Spleen (tissue), 13 donors: Measurements from ENCODE around the gene HEXB. TPM values are rescaled to one million over a fixed set of nuclear protein-coding genes. Genes with fewer than 3 reads are reported as not detected.

ENCODE experiments used
- DNase-seq: peaks from one replicate; pipeline ENCODE4 v3.0.0-alpha.2; 2020
- H3K27ac ChIP-seq, 8 donors: fragments of 200-600 bp; sonication (generic) in 7 of 8; 1 replicate in 4 of 8; 2 replicates in 4 of 8; pipeline versions ENCODE4 v1.5.0 to v1.8.0; 2016 to 2021; ENCODE audit warnings: inconsistent platforms in 4 of 8, mild to moderate bottlenecking in 4 of 8, moderate library complexity in 1 of 8
- H3K27me3 ChIP-seq, 7 donors: fragments of 200-600 bp; sonication (generic) in 6 of 7; replicated peaks in 1 of 7; 1 replicate in 4 of 7; 2 replicates in 3 of 7; pipeline versions ENCODE4 v1.5.0 to v1.8.0; 2016 to 2021; ENCODE audit warnings: inconsistent platforms in 3 of 7, mild to moderate bottlenecking in 1 of 7
- H3K36me3 ChIP-seq, 6 donors: fragments of 200-600 bp; sonication (generic) in 5 of 6; 1 replicate in 4 of 6; 2 replicates in 2 of 6; pipeline versions ENCODE4 v1.5.0 to v1.8.0; 2016 to 2021; ENCODE audit warnings: inconsistent platforms in 2 of 6
- H3K4me1 ChIP-seq, 6 donors: fragments of 200-600 bp; sonication (generic) in 5 of 6; 1 replicate in 3 of 6; 2 replicates in 3 of 6; pipeline versions ENCODE4 v1.5.0 to v1.8.0; 2016 to 2021; ENCODE audit warnings: inconsistent platforms in 3 of 6
- H3K4me3 ChIP-seq, 8 donors: fragments of 200-600 bp; sonication (generic) in 7 of 8; 1 replicate in 4 of 8; 2 replicates in 4 of 8; pipeline versions ENCODE4 v1.5.0 to v1.8.0; 2016 to 2021; ENCODE audit warnings: inconsistent platforms in 4 of 8, mild to moderate bottlenecking in 4 of 8, moderate library complexity in 2 of 8
- H3K9me3 ChIP-seq, 8 donors: fragments of 200-600 bp; sonication (generic) in 7 of 8; 1 replicate in 4 of 8; 2 replicates in 4 of 8; pipeline versions ENCODE4 v1.5.0 to v1.8.0; 2016 to 2021; ENCODE audit warnings: inconsistent platforms in 4 of 8
- POLR2A ChIP-seq, 3 donors: fragments of 450-650 bp; IDR thresholded peaks; one replicate each; pipeline ENCODE4 v1.5.1; 2017; ENCODE audit warnings: antibody characterized with exemption in 3 of 3, mild to moderate bottlenecking in 1 of 3
- POLR2AphosphoS5 ChIP-seq, 3 donors: sonication (generic); formaldehyde crosslinking; IDR thresholded peaks; one replicate each; pipeline ENCODE4 v1.5.1; 2017; ENCODE audit warnings: antibody characterized with exemption in 3 of 3
- WGBS, 5 donors: extraction: QIAGEN DNeasy Blood & Tissue Kit in 3 of 5; methylation state at CpG; one replicate each; pipeline versions ENCODE4 v1.1.5 to v1.1.7; 2013 to 2018; 5-methylcytosine and 5-hydroxymethylcytosine counted together
- intact Hi-C: fragments of 100-400 bp; cut with DNase I; formaldehyde crosslinking; loops from one replicate; pipeline ENCODE4 v1.15.0; 2023; ENCODE audit warnings: low total_unique reads
- long read RNA-seq, 2 donors: transcript quantifications; one replicate each; lab custom pipeline, GENCODE V29; 2026
- polyA plus RNA-seq, 3 donors: library from polyadenylated mRNA; stranded (reverse); fragments of 200-250 nt; gene quantifications; one replicate each; pipeline ENCODE4 v1.2.1, GENCODE V29; 2013
- total RNA-seq, 7 donors: library from RNA; depleted of rRNA in 3 of 7; stranded (reverse); fragments of >200 nt in 3 of 7; fragmentation: NEBNext Ultra II Directional in 4 of 7; extraction: Animal tissue kit (Norgen Biotek cat#: 25700) in 4 of 7; gene quantifications; one replicate each; pipeline versions ENCODE4 v1.1.0 to v1.2.1, GENCODE V29; 2016 to 2021
- TF ChIP-seq, protein P1 (sequence below), 11 experiments: fragments of 200-600 bp in 7 of 11; fragments of 450-650 bp in 4 of 11; sonication (generic) in 4 of 11; IDR thresholded peaks in 8 of 11; conservative IDR thresholded peaks in 3 of 11; 1 replicate in 7 of 11; 2 replicates in 4 of 11; pipeline versions ENCODE4 v1.4.0 to v1.8.0; 2016 to 2021; ENCODE audit warnings: antibody characterized with exemption in 11 of 11, inconsistent platforms in 4 of 11, mild to moderate bottlenecking in 1 of 11
- donor health status: healthy with polysubstance abuse.
- donor health status: DM: no; HTN: no; CAD: no; lungs with moderate emphysema.
- donor health status: DM: no; HTN: no; CAD: no.
- donor health status: Bipolar disorder and iron deficiency.
- donor health status: healthy.
- donor health status: DM: no; HTN: no; CAD: no.
- donor health status: DM: yes; HTN: yes; CAD: no.

HEXB gene
- total RNA-seq: 100 to 1,000 TPM in 3 of 7 donors, 10 to 100 TPM in 4; 69.1 to 119 (median 94.3) TPM
- 10 to 100 TPM; 61.9 to 77.4 (median 70.8) TPM for polyA plus RNA-seq
- long read RNA-seq, donor 1, transcript HEXB-201 (14 exons, 1,901 nt): major isoform, 16 of 22 reads
- long read RNA-seq, donor 1, partial matches to known transcripts: 0 of 22 reads
- long read RNA-seq, donor 1, other reads (novel, unspliced or antisense): 0 of 22 reads
- long read RNA-seq, donor 2, transcript HEXB-201 (14 exons, 1,901 nt): major isoform, 12 of 22 reads
- long read RNA-seq, donor 2, partial matches to known transcripts: 7 of 22 reads
- long read RNA-seq, donor 2, other reads (novel, unspliced or antisense): 0 of 22 reads

- Histone ChIP-seq H3K4me1 (peaks cover 4 to 34% (median 26%) of the 10 kb centered on the region in 6 donors), H3K27ac (peak within 1 kb of the TSS; percentile 81 to 95 (median 87)), H3K27me3 (no peaks in the 10 kb centered on the region), H3K9me3 (no peaks in the 10 kb centered on the region), H3K4me3 (peak within 1 kb of the TSS; percentile 67 to 93 (median 83)), H3K36me3 (peaks cover 0 to 16% (median 7%) of the 10 kb centered on the region in 6 donors)
- WGBS, 5 donors: 4 to 32% (median 5%) methylated on average over 9 to 78 of the region's 78 CpGs
- TF ChIP-seq, protein P1, sequence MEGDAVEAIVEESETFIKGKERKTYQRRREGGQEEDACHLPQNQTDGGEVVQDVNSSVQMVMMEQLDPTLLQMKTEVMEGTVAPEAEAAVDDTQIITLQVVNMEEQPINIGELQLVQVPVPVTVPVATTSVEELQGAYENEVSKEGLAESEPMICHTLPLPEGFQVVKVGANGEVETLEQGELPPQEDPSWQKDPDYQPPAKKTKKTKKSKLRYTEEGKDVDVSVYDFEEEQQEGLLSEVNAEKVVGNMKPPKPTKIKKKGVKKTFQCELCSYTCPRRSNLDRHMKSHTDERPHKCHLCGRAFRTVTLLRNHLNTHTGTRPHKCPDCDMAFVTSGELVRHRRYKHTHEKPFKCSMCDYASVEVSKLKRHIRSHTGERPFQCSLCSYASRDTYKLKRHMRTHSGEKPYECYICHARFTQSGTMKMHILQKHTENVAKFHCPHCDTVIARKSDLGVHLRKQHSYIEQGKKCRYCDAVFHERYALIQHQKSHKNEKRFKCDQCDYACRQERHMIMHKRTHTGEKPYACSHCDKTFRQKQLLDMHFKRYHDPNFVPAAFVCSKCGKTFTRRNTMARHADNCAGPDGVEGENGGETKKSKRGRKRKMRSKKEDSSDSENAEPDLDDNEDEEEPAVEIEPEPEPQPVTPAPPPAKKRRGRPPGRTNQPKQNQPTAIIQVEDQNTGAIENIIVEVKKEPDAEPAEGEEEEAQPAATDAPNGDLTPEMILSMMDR (IDR thresholded peaks at IDR 0.05 in 8 of 11, conservative IDR thresholded peaks at IDR 0.05 in 3 of 11): peak in 5 of 11 experiments; percentile 13 to 21 (median 19)
- TF ChIP-seq POLR2A (IDR thresholded peaks at IDR 0.05) (peak in 2 of 3 donors; percentile 14 to 73), POLR2AphosphoS5 (IDR thresholded peaks at IDR 0.05) (peak; percentile 91 to 96 (median 95))
- peak; percentile 98 for DNase-seq
- intact Hi-C loops: no loop called here
Measured at GRCh38 chr5:74684900-74685851, at the start of gene HEXB. Gene HEXB (plus strand): TSS chr5:74685233. CDS start chr5:74685261, 28 bp downstream.

DNA sequence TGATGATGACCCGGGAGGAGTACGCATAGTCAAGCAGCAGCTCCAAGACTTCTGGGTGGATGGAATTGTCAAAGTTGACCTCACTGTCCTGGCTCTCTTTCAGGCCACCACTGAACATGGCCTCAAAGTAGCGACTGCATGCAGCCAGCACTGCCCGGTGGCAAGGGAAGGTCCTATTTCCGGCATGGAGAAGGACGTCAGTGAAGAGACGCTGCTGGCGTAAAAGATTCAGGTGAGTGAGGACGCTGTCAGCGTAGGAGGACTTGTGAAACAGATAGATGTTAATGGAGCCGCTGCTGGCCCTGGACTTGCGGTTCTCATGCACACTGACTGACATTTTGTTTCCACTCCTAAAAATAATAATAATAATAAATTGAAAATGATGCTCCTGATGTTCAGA, 48.9 kb upstream of the HEXB start:
- Histone ChIP-seq H3K9me3 (no peaks in the 10 kb centered on the region), H3K4me3 (no peak overlapping the region), H3K36me3 (peaks cover 0 to 43% (median 8%) of the 10 kb centered on the region in 6 donors), H3K27ac (no peak overlapping the region), H3K4me1 (peaks cover 24 to 84% (median 60%) of the 10 kb centered on the region in 6 donors), H3K27me3 (peaks cover 0 to 15% (median 0%) of the 10 kb centered on the region in 7 donors)
- no peak for DNase-seq
- intact Hi-C loops: loop anchor here (10.0 kb wide), 1 partner anchor 61 kb away; no protein-coding TSS in a partner anchor
- TF ChIP-seq POLR2AphosphoS5 (IDR thresholded peaks at IDR 0.05): no peak
- 89 to 96% (median 92%) methylated on average over 12 of the region's 12 CpGs for WGBS, 5 donors

DNA sequence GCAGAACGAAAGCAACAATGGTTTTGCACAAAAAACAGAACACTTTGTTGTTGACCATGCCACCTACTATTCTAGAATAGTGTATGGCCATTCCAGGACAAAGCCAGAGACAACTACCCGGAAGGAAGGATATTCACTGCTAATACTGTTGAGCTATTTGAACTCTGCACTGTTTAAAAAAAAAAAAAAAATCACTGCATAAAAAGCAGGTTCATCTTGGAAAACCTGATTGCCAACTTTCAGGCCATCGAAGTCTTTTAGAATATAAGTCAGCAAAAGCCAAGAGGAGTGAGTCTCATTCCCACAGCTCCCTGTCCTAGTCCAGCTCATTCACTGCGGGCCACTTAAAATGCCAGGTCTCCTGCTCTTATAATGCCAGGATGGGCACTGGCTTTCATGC, 48.5 kb upstream of the HEXB start:
- Histone ChIP-seq H3K27ac (no peak overlapping the region), H3K4me3 (no peak overlapping the region), H3K36me3 (peaks cover 0 to 43% (median 8%) of the 10 kb centered on the region in 6 donors), H3K9me3 (no peaks in the 10 kb centered on the region), H3K4me1 (peaks cover 25 to 84% (median 60%) of the 10 kb centered on the region in 6 donors), H3K27me3 (peaks cover 0 to 19% (median 0%) of the 10 kb centered on the region in 7 donors)
- 82 to 93% (median 92%) methylated on average over 4 of the region's 4 CpGs for WGBS, 5 donors
- TF ChIP-seq POLR2A (IDR thresholded peaks at IDR 0.05) (no peak), POLR2AphosphoS5 (IDR thresholded peaks at IDR 0.05) (no peak)
- TF ChIP-seq, protein P1 (IDR thresholded peaks at IDR 0.05 in 8 of 11, conservative IDR thresholded peaks at IDR 0.05 in 3 of 11): no peak
- intact Hi-C loops: loop anchor here (10.0 kb wide), 1 partner anchor 62 kb away; no protein-coding TSS in a partner anchor
- no peak for DNase-seq

DNA sequence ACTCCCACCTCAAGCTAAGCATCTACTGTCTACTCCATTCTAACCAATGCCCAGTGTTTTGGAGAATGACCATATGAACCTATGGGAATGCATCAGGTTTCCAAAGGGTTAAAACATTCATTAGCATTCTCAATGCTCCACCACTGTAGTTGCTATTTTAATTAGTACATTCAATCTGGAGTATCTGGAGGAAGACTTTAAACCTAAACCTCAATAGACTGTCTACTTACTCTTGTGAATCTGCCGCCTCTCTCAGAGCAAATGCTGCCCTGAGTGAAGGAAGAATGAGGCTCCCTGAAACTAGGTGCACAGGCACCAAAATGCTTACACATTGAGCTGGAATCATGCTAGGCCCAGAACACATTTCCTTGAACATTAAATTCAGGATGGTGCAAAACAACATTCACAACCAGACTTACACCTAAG, 46.5 kb upstream of the HEXB start:
- WGBS, 5 donors: 62 to 74% (median 71%) methylated on average over 1 of the region's 1 CpG
- Histone ChIP-seq H3K27me3 (peaks cover 0 to 19% (median 0%) of the 10 kb centered on the region in 7 donors), H3K9me3 (no peaks in the 10 kb centered on the region), H3K27ac (peak overlapping the region in 6 of 8 donors; percentile 58 to 98 (median 92)), H3K4me3 (peak overlapping the region in 7 of 8 donors; percentile 76 to 87 (median 78)), H3K36me3 (peaks cover 0 to 28% (median 5%) of the 10 kb centered on the region in 6 donors), H3K4me1 (peaks cover 16 to 84% (median 61%) of the 10 kb centered on the region in 6 donors)
- TF ChIP-seq POLR2A (IDR thresholded peaks at IDR 0.05): no peak
- TF ChIP-seq POLR2AphosphoS5 (IDR thresholded peaks at IDR 0.05): no peak
- TF ChIP-seq, protein P1 (IDR thresholded peaks at IDR 0.05 in 8 of 11, conservative IDR thresholded peaks at IDR 0.05 in 3 of 11): no peak
- DNase-seq: no peak
- intact Hi-C loops: loop anchor here (10.0 kb wide), 1 partner anchor 64 kb away; no protein-coding TSS in a partner anchor
